GM13976 (cell line): ENCODE measurements around the gene GDPD5.
A peak's percentile ranks its signal among the peaks of the same experiment; 100 is the strongest.

Source experiments
- DNase-seq: peaks from one replicate; pipeline ENCODE4 v3.0.0; 2012; ENCODE audit warnings: low spot score
- in situ Hi-C: fragments of 300-500 bp; cut with MboI; formaldehyde crosslinking; loops from one replicate; pipeline ENCODE4 v1.12.0; 2022; ENCODE audit warnings: low sequenced_read_pairs, mixed read lengths, inconsistent platforms; ENCODE audit not compliant: unreplicated experiment
- TF ChIP-seq, protein P1 (sequence below): IDR thresholded peaks from 2 replicates; pipeline ENCODE4 v1.5.1; 2012; ENCODE audit warnings: borderline replicate concordance, mild to moderate bottlenecking; ENCODE audit not compliant: insufficient read depth; ENCODE audit errors: extremely low read depth, missing control alignments, control extremely low read depth

Gene GDPD5

DNA sequence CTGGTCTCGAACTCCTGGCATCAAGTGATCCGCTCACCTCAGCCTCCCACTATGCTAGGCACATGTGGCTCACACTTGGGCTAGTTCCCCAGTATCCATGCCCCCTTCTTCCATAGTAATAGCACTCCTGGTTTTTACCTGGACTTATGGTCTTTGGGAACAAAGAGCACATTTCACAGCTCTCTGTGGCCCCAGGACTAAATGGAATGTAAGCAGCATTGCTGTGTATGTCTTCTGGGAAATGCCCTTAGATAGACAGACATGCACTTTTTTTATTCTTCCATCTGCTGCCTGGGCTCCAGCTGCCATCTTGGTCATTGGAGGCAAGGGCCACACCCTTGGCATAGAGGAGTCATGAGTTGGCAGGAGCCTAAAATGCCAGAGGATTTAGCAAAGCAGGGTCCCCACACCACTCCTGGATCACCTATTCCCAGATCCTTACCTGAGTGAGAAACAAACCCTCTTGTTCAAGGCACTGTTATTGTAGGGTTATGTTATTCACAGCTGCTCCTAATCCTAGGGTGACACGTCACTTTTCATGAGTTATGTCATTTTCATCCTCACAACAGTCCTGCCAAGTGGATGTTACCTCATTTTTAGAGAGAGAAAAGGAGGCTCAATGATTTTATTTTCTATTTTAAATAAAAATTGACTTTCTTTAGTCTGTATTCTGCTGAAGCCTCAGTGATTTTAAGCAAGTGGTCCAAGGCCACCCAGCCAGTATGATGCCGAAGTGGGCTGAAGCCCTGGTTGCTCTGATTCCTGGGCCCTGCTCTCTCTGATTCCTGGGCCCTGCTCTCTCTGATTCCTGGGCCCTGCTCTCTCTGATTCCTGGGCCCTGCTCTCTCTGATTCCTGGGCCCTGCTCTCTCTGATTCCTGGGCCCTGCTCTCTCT is 15.7 kb upstream of the GDPD5 start:
- TF ChIP-seq, protein P1, sequence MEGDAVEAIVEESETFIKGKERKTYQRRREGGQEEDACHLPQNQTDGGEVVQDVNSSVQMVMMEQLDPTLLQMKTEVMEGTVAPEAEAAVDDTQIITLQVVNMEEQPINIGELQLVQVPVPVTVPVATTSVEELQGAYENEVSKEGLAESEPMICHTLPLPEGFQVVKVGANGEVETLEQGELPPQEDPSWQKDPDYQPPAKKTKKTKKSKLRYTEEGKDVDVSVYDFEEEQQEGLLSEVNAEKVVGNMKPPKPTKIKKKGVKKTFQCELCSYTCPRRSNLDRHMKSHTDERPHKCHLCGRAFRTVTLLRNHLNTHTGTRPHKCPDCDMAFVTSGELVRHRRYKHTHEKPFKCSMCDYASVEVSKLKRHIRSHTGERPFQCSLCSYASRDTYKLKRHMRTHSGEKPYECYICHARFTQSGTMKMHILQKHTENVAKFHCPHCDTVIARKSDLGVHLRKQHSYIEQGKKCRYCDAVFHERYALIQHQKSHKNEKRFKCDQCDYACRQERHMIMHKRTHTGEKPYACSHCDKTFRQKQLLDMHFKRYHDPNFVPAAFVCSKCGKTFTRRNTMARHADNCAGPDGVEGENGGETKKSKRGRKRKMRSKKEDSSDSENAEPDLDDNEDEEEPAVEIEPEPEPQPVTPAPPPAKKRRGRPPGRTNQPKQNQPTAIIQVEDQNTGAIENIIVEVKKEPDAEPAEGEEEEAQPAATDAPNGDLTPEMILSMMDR, result no peak
- in situ Hi-C loops, result no loop called here
- DNase-seq, result no peak

DNA sequence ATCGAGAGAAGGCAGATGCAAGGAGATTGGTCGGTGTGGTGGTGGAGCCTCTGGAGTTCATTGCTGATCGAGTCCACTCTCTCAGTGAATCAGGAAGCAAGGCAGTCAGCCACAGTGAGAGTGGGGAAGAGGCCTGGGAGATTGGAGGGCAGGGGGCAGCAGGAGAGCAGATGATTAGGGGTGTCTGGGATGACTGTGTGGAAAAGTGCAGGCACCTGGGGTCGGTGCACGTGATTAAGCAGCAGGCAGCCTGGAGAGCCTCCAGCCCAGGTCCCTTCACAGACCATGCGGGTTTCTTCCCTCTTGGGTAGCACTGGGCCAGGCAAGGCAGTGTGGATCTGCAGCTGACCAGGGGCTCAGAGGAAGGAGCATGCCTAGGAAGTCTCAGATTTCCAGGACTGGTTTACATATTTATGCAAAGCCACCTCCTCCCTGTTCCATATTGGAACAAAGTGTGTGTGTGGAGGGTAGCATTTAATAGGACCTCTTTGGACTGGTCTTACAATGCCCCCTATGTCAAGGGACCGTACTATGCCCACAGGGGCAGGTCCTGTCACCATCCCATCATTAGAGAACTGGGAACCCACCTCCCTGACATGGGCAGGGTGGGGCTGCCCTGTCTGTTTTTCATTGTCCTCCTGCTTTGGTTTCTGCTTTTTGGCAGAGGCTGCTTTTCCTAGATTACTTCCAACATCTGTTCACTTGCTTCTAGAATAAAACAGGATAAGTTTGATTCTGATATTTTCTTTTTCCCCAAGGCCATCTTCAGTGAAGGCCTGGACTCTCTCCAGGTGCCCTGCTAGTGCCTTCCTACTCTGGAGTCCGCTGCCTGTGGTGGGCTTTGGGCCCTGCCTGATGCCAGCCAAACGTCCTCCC is 14.0 kb upstream of the GDPD5 start:
- no peak for DNase-seq
- in situ Hi-C loops, result no loop called here
- TF ChIP-seq, protein P1, result no peak

DNA sequence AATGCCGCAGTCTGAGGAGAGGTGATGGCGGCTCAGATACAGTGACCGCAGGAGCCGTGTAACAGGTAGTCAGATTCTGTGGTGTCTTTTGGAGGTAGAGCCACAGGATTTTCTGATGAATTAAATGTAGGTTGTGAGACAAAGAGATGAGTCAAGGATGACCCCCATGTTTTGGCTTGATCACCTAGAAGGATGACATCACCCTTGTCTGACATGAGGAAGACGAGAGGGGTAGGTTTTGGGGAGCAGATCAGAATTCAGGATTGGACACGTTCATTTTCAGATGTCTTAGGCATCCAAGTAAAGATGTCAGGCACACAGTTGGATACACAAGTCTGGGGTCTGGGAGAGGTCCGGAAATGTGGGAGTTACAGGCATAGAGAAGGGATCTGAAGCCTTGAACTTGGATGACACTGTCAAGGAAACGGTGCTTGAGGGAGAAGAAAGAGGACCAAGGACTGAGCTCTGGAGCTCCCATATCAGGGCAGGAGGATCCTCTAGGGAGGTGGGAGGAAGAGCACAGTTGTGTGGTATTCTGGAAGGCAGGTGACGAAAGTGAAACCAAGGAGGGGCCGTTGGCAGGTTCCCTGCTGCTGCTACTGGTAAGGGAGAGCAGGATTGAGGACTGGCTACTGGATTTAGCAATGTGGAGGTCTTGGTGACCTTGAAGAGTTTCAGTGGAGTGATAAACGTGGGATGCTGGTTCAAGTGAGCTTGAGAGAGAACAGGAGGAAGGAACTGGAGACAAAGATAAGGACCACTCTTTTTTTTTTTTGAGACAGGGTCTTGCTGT is 12.6 kb upstream of the GDPD5 start:
- no peak for DNase-seq
- TF ChIP-seq, protein P1, result no peak
- in situ Hi-C loops, result no loop called here

DNA sequence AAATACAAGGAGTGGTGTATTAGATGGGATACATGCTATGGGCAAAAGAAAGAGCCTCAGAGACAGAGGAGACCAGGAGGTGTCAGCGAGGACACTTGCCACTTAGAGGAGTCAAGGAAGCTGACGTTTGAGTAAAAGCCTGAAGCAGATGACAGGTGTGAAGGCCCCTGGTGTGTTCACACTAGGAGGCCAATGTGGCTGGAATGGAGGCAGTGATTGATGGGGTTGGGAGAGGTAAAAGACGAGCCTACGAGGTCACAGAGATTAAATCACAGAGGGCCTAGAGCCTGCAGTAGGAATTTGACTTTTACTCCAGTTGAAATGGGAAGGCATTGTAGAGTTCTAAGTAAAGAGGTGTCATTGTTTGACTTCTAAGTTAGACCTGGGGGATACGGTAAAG is 12.0 kb upstream of the GDPD5 start:
- TF ChIP-seq, protein P1, result no peak
- in situ Hi-C loops, result no loop called here
- no peak for DNase-seq

DNA sequence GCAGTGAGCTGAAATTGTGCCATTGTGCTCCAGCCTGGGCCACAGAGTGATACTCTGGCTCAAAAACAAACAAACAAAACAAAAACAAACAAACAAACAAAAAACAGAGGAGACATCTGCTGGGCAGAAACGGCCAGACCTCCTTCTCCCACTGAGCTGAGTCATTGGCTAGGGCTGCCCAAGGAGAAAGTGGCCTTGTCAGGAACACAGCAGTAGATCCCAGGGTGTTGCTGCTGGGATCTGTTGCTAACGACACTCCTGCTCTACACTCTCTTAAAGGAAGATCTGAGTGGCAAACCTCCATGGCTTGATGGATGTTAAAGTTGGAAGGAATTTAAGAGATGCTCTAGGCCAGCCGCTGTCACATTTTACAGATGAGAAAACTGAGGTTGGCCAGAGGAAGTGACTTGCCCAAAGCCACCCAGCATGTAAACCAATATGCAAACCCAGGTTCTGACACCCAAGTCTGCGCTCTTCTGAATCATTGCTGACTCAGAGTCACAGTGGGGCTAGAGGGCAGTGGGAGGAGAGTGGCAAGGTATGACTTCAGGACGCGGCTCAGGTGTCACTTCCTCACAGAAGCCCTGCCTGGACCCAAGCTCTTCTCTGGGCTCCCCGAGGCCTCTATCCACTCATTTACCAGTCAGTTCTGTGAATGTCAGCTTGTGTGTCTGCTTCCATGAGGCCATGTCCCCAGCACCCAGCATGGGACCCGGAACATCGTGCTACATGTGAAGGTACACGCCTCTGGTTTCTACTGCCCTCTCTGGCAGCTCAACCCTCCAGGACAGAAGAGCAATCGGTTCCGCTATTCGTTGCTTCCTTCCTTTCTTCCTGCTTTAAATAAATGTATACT is 11.3 kb upstream of the GDPD5 start:
- TF ChIP-seq, protein P1, result no peak
- peak; percentile 74 for DNase-seq
- in situ Hi-C loops, result no loop called here
